Measurements from ENCODE around the gene RAP1GDS1.

GRCh38 chr4:98275145-98275544 lies 14.0 kb downstream of the RAP1GDS1 start:
- no peak for TF ChIP-seq CTCF (conservative IDR thresholded peaks at IDR 0.05; ENCODE audit: low read depth, low read length)
- TF ChIP-seq EZH2phosphoT487 (IDR thresholded peaks at IDR 0.05; ENCODE audit: borderline replicate concordance, low read length) = no peak
- TF ChIP-seq EZH2 (IDR thresholded peaks at IDR 0.05; ENCODE audit: low read length, unreplicated experiment) = no peak
